K562 (cell line): ENCODE measurements around the gene TLE7. TPM values are rescaled to one million over a fixed set of nuclear protein-coding genes. Genes with fewer than 3 reads are reported as not detected.

Experiments used
- CC2D1A ChIP-seq: fragments of 450-650 bp; IDR thresholded peaks from 2 replicates; pipeline ENCODE4 v1.6.1; 2017; ENCODE audit warnings: mild to moderate bottlenecking
- CHD4 ChIP-seq: fragments of 200-600 bp; sonication (generic); IDR thresholded peaks from 3 replicates; pipeline ENCODE4 v1.6.1; 2012; ENCODE audit warnings: low read depth, mild to moderate bottlenecking, mixed read lengths, low read length, inconsistent platforms; ENCODE audit not compliant: insufficient read depth, insufficient replicate concordance, poor library complexity, severe bottlenecking
- ELF4 ChIP-seq: fragments of 450-650 bp; formaldehyde crosslinking; IDR thresholded peaks from 2 replicates; pipeline ENCODE4 v1.4.0; 2022; ENCODE audit warnings: missing genetic modification characterization
- EP300 ChIP-seq: IDR thresholded peaks from 2 replicates; pipeline ENCODE4 v1.6.1; 2012; ENCODE audit warnings: low read length, improper control_type of control experiment
- KDM4B ChIP-seq, 2 experiments: fragments of 450-650 bp in 1 of 2; sonication (generic) in 1 of 2; IDR thresholded peaks; 2 replicates each; pipeline ENCODE4 v1.6.1; 2016 to 2017; ENCODE audit warnings: borderline replicate concordance in 2 of 2, antibody characterized with exemption in 1 of 2, low read depth in 1 of 2, mild to moderate bottlenecking in 1 of 2
- LEF1 ChIP-seq: fragments of 450-650 bp; IDR thresholded peaks from 2 replicates; pipeline ENCODE4 v1.6.1; 2016; ENCODE audit warnings: mild to moderate bottlenecking
- POLR2AphosphoS5 ChIP-seq: IDR thresholded peaks from 2 replicates; pipeline ENCODE4 v1.6.1; 2011; ENCODE audit warnings: mild to moderate bottlenecking, low read depth, low read length, moderate library complexity; ENCODE audit not compliant: control insufficient read depth, insufficient read depth
- SMAD2 ChIP-seq: fragments of 150-350 bp; IDR thresholded peaks from 2 replicates; pipeline ENCODE4 v1.6.1; 2014; ENCODE audit warnings: low read depth, mild to moderate bottlenecking, low read length
- SMAD3 ChIP-seq: fragments of 450-650 bp; formaldehyde crosslinking; conservative IDR thresholded peaks from 2 replicates; pipeline ENCODE4 v1.4.0; 2020; ENCODE audit warnings: mild to moderate bottlenecking
- SRSF7 ChIP-seq: fragments of 200-400 bp; formaldehyde crosslinking; optimal IDR thresholded peaks from 2 replicates; pipeline ENCODE3; 2017; ENCODE audit warnings: mild to moderate bottlenecking, low read depth, low read length
- TEAD1 ChIP-seq, 2 experiments: fragments of 450-650 bp in 1 of 2; sonication (generic) in 1 of 2; formaldehyde crosslinking; IDR thresholded peaks; 2 replicates each; pipeline versions ENCODE4 v1.4.0 to v1.8.0; 2020 to 2022; ENCODE audit warnings: mild to moderate bottlenecking in 2 of 2, missing genetic modification reagents in 1 of 2
- ZNF121 ChIP-seq: sonication (generic); formaldehyde crosslinking; conservative IDR thresholded peaks from 2 replicates; pipeline ENCODE4 v1.8.0; 2022; ENCODE audit warnings: missing genetic modification reagents
- ZNF212 ChIP-seq: fragments of 450-650 bp; formaldehyde crosslinking; IDR thresholded peaks from 2 replicates; pipeline ENCODE4 v1.4.0; 2020; ENCODE audit warnings: mild to moderate bottlenecking
- ZNF274 ChIP-seq: IDR thresholded peaks from 2 replicates; pipeline ENCODE4 v1.6.1; 2011; ENCODE audit warnings: low read depth, mild to moderate bottlenecking, low read length, moderate library complexity, borderline replicate concordance
- ZNF584 ChIP-seq: fragments of 200-800 bp; sonication (Bioruptor generic); IDR thresholded peaks from 2 replicates; pipeline ENCODE4 v1.6.1; 2016; ENCODE audit warnings: low read depth, mild to moderate bottlenecking, missing genetic modification characterization, missing compliant biosample characterization
- ZNF717 ChIP-seq: fragments of 250-450 bp; sonication (Bioruptor Pico); IDR thresholded peaks from 2 replicates; pipeline ENCODE4 v1.5.0; 2021
- ZNF785 ChIP-seq: fragments of 250-450 bp; sonication (Bioruptor Pico); IDR thresholded peaks from 2 replicates; pipeline ENCODE4 v1.4.0; 2020; ENCODE audit warnings: mild to moderate bottlenecking
- polyA plus RNA-seq, 8 experiments: library from polyadenylated mRNA; depleted of rRNA in 4 of 8; stranded (reverse) in 5 of 8; unstranded in 3 of 8; fragments of >200 nt; fragmentation: Nextera tagmentation in 2 of 8; fragmentation: Illumina TruSeq in 1 of 8; extraction: Ambion mirVana in 2 of 8; extraction: Trizol in 1 of 8; gene quantifications; 2 replicates each; pipeline versions ENCODE4 v1.2.1 to v1.2.3, GENCODE V29; 2011 to 2014; ENCODE audit warnings: inconsistent platforms in 1 of 8, missing spikeins in 1 of 8
- total RNA-seq, 7 experiments: library from RNA; depleted of rRNA in 6 of 7; stranded (reverse); fragments of >200 nt in 6 of 7; fragmentation: Illumina TruSeq in 2 of 7; extraction: Trizol in 2 of 7; gene quantifications; 2 replicates each; pipeline versions ENCODE4 v1.2.1 to v1.2.3, GENCODE V29; 2011 to 2021; ENCODE audit warnings: low replicate concordance in 1 of 7
- TF ChIP-seq, protein P1 (sequence below): fragments of 250-450 bp; sonication (Bioruptor Pico); IDR thresholded peaks from 2 replicates; pipeline ENCODE4 v1.8.0; 2021; ENCODE audit warnings: moderate library complexity, mild to moderate bottlenecking, inconsistent platforms
- TF ChIP-seq, protein P2 (sequence below): fragments of 450-650 bp; IDR thresholded peaks from 2 replicates; pipeline ENCODE4 v1.6.1; 2017; ENCODE audit warnings: antibody characterized with exemption
- TF ChIP-seq, protein P3 (sequence below), 2 experiments: fragments of 450-650 bp; IDR thresholded peaks; 2 replicates each; pipeline ENCODE4 v1.6.1; 2016

Gene TLE7
- total and polyA plus RNA-seq, 9 of the 15 experiments (the other 6 are each of a cell fraction or from before 2014, with no cell fraction given) = not detected

DNA sequence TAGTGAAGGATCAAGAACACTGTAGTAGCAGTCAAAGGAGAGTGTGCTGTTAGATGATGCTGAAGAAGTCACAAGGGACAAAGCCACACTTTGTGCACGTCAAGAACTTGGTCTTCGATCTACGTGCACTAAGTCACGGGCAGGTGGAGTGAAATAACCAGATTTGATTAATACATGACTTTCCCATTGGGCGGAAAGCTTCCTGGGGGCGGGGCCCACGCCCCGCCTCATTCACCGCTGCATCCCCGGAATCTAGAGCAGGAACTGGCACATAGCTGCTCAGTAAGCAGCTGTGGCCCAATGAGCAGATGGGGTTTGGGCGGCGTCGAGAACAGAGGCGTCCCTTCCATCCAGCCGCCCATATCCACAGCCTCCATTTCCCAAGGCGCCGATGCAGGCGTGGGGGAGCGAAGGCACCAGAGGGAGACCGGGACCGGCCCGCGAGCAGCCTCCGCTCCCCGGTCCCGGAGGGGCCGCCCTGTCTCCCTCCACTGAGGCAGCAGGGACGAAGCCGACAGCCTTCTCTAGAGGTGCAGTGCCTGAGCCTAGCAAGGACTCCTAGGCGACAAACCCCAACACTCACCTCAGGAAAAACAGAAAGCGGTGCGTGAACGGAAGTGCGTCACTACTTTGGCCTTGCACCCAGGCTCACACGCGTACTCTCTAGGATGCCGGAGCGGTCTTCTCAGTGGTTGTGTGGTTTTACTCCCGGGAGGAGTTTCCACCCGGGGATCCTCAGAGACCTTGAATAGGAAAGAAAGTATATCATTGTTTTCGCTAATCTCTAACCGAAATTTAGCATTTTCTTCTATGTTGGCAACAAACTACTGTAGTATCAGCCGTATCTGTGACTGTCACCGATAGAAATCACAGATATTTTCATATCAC is 42.4 kb upstream of the TLE7 start (continued):
- TF ChIP-seq, protein P1, sequence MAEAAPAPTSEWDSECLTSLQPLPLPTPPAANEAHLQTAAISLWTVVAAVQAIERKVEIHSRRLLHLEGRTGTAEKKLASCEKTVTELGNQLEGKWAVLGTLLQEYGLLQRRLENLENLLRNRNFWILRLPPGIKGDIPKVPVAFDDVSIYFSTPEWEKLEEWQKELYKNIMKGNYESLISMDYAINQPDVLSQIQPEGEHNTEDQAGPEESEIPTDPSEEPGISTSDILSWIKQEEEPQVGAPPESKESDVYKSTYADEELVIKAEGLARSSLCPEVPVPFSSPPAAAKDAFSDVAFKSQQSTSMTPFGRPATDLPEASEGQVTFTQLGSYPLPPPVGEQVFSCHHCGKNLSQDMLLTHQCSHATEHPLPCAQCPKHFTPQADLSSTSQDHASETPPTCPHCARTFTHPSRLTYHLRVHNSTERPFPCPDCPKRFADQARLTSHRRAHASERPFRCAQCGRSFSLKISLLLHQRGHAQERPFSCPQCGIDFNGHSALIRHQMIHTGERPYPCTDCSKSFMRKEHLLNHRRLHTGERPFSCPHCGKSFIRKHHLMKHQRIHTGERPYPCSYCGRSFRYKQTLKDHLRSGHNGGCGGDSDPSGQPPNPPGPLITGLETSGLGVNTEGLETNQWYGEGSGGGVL (CRISPR knock-in tag) = no peak
- TF ChIP-seq SRSF7 (no peak), CC2D1A (no peak), ZNF212 (CRISPR knock-in tag) (no peak), CHD4 (no peak), POLR2AphosphoS5 (peak; percentile 54), ZNF274 (no peak), SMAD3 (CRISPR knock-in tag) (peak; percentile 76; the same call in 1 of the 2 replicates), TEAD1 (CRISPR knock-in tag; IDR thresholded peaks at IDR 0.05) (0 out of 4 replicates have a peak, but pooled peaks of 1 of the 2 experiments have one; percentile 58), ZNF717 (CRISPR knock-in tag) (no peak), KDM4B (IDR thresholded peaks at IDR 0.05; ENCODE audit: borderline replicate concordance in 2 of 2, low read depth in 1 of 2) (no peak; a peak in 1 of 4 replicates), EP300 (no peak), ELF4 (CRISPR knock-in tag) (no peak), LEF1 (no peak), SMAD2 (no peak), ZNF785 (no peak), ZNF121 (no peak), ZNF584 (CRISPR knock-in tag) (no peak)
- TF ChIP-seq, protein P2, sequence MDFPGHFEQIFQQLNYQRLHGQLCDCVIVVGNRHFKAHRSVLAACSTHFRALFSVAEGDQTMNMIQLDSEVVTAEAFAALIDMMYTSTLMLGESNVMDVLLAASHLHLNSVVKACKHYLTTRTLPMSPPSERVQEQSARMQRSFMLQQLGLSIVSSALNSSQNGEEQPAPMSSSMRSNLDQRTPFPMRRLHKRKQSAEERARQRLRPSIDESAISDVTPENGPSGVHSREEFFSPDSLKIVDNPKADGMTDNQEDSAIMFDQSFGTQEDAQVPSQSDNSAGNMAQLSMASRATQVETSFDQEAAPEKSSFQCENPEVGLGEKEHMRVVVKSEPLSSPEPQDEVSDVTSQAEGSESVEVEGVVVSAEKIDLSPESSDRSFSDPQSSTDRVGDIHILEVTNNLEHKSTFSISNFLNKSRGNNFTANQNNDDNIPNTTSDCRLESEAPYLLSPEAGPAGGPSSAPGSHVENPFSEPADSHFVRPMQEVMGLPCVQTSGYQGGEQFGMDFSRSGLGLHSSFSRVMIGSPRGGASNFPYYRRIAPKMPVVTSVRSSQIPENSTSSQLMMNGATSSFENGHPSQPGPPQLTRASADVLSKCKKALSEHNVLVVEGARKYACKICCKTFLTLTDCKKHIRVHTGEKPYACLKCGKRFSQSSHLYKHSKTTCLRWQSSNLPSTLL = no peak
- TF ChIP-seq, protein P3, sequence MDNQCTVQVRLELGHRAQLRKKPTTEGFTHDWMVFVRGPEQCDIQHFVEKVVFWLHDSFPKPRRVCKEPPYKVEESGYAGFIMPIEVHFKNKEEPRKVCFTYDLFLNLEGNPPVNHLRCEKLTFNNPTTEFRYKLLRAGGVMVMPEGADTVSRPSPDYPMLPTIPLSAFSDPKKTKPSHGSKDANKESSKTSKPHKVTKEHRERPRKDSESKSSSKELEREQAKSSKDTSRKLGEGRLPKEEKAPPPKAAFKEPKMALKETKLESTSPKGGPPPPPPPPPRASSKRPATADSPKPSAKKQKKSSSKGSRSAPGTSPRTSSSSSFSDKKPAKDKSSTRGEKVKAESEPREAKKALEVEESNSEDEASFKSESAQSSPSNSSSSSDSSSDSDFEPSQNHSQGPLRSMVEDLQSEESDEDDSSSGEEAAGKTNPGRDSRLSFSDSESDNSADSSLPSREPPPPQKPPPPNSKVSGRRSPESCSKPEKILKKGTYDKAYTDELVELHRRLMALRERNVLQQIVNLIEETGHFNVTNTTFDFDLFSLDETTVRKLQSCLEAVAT (IDR thresholded peaks at IDR 0.05) = 0 out of 4 replicates have a peak, but pooled peaks of 1 of the 2 experiments have one; percentile 24
